IPS-NIHi11 (cell line): ENCODE data around the gene RPL29.

Experiments
- DNase-seq: peaks from one replicate; pipeline ENCODE4 v3.0.0; 2012; ENCODE audit warnings: mixed read lengths, low spot score

RPL29 gene

DNA sequence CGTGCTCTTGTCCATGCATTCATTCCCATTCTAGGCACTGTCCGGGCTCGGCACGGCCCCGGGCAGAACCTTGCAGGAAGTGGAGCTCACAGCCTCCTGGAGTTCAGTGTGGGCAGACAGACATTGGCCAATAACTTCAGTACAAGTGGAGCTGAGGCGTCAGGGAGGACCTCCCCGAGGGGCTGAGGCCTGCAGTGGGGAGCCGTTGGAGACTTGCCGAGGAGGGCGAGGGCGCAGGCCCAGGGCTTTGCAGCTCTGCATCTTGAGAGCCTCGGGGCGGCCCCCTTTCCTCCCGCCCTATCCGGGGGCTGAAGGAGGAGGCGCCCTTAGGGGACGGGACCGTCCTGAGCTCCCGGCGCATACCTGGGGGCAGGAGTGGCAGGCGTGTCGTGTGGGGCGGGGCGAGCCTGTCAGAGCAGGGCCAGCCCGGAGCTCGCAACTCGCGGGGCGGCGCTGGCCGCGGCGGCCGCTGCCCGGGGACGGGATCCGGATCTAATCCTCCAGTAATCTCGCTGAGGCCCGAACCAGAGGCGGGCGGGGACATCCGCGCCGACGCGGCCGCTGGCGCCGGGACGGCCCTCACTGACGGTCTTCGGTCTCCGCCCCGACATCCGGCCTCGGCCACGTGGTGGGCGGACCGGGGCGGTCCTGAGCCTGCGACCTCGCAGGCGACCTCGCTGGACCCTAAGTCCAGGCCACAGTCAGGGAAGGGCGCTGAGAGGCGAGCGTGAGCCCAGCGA is 12.7 kb downstream of the RPL29 start, which contains the start of gene ACY1:
TSS of gene ACY1 (plus strand) at position 698 of the 740 bp plus-strand sequence. CDS start 530 bp downstream, outside the sequence.
- peak; percentile 99 for DNase-seq

DNA sequence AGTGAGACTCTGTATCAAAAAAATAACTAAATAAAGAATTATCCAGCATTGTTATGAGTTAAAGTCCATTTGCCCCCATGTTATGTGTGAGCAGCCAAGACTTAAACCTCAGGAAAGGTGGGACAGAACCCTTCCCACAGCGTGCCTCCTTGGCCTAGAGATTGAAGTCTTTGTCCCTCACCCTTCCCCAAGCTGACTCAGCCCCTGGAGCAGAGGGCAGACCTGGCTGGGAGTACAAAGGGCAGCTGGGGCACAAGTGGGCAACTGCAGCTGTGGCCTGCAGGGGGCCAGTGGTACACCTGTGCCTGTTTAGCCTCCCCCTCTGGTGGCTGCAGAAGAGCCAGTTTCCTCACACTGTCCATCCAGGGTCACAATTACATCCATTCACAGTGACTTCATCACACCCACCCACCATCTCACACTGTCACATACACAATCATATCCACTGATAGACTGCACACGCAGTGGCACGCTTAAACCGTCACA is 13.3 kb downstream of the RPL29 start:
- peak; percentile 87 for DNase-seq

DNA sequence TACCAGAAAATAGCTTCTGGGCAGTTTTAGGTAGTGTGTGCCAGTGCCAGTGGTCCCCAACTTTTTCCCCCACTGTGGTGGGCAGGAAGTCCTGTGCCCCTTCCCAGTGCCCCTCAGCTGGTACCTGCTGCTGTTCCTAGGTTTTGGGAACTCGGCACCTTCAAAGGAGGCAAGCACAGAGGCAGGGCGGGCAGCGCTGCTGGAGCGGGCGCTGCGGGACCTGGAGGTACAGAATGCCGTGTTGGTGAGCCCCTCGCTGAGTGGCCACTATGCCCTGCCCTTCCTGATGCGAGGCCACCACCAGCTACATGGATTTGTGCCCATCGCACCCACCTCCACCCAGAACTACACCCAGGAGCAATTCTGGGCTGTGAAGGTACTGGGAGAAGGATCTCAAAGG is 15.4 kb downstream of the RPL29 start:
- DNase-seq: no peak

DNA sequence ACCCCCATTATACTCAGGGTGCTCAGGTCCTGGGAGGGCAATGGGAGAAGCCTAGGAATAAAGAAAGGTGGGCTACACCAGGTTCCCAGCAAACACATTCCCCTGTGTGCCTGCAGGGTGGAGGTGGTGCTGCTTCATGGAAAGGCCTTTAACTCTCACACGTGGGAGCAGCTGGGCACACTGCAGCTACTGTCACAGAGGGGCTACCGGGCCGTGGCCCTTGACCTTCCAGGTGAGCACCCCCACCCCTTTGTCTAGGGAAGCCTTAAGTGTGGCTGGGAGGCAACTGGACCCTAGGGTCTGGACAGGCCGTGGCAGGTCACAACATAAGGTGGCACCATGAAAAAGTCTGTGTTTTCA is 17.6 kb downstream of the RPL29 start:
- no peak for DNase-seq

DNA sequence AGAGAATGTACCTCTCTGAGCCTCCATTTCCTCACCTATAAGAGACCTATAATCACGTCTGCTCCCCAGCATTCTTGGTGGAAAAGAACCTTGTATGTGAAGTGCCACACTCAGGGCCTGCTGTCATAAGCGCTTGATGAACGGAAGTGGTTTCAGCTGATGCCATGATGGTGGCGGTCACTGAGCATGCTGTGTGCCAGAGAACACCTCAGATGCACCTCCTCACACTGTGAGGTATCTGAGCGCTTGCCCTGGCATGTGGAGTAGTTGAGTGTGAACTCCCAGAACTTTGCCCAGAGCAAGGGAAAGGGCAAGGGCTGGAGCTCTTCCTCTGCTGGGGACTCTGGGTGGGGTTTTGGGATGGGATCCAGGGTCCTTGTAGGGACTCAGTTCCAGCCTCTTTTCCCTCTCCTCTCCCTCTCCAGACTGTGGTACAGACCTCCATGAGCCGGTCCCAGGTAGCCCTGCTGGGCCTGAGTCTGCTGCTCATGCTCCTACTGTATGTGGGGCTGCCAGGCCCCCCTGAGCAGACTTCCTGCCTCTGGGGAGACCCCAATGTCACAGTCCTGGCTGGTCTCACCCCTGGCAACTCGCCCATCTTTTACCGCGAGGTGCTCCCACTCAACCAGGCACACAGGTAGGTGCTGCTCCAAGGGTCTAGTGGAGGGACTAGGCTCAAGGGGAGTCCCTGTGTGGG is 18.1 kb downstream of the RPL29 start:
- DNase-seq: no peak

DNA sequence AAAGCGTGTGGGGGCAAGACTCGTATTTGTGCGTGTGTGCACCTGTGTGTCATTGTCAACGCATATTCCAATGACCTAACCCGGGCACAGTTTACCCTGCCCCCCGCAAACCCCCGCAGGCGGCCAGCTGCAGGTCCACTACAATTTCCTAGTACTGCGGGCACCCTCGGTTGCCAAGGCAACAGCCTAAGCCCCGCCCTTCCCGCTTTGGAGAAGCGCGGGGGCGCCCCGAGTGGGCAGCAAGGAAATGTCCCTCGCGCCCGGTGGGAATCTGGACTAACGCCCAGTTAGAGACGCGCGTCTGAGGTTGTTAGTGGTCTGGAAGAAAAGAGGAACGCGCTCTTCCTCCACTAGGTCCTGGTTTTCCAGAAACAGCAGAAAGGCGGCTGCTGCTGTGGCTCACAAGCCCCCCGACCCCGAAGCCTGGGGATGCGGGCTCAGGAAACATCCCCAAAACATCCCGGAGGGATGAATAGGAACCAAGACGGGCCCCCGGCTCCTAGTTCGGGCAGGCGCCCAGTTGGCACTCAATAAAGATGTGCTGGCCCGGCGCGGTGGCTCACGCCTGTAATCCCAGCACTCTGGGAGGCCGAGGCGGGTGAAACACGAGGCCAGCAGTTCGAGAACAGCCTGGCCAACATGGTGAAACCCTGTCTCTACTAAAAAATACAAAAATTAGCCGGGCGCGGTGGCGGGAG is 19.7 kb downstream of the RPL29 start:
- peak; percentile 69 for DNase-seq

DNA sequence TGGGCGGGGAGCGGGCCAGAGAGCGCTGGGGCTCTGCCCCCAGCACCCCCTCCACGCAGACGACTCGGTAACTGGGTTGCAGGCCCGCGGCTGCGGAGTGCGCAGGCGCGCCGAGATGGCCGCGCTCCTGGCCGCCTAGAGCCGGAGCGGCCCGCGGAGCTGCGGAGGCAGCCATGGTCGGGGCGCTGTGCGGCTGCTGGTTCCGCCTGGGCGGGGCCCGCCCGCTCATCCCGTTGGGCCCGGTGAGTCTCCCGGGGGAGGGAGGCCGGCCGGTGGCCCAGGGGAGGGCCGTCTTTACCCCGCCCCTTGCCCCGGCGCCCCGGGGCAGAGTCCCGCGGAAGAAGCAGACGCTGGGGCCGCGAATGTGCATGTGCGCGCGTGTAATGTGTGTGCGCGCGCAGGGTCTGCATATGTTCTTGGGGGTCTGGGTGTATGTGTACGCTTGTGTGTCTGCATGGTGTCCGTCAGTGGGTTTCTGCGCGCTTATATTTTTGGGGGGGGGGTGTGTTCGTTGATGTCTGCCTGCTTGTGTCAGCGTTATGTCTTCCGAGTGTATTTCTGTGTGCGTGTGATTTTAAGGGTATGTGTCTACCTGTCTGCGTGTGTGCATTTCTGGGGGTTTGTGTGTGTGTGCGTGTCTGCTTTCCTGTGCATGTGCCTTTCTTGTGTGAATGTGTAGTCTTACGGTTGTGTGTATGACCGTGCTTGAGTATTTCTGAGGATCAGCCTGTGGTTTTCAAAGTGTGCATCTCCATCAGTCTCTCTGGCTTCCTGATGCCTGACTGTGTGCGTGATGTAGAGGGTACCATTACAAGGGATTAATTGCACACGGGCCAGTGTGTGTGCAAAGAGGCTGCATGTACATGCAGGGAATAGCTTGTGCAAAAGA is 20.5 kb downstream of the RPL29 start, which contains the start of gene ABHD14A:
TSS of gene ABHD14A (plus strand) at position 102 of the 889 bp plus-strand sequence. CDS start at position 174, 72 bp downstream.
- peak; percentile 90 for DNase-seq

DNA sequence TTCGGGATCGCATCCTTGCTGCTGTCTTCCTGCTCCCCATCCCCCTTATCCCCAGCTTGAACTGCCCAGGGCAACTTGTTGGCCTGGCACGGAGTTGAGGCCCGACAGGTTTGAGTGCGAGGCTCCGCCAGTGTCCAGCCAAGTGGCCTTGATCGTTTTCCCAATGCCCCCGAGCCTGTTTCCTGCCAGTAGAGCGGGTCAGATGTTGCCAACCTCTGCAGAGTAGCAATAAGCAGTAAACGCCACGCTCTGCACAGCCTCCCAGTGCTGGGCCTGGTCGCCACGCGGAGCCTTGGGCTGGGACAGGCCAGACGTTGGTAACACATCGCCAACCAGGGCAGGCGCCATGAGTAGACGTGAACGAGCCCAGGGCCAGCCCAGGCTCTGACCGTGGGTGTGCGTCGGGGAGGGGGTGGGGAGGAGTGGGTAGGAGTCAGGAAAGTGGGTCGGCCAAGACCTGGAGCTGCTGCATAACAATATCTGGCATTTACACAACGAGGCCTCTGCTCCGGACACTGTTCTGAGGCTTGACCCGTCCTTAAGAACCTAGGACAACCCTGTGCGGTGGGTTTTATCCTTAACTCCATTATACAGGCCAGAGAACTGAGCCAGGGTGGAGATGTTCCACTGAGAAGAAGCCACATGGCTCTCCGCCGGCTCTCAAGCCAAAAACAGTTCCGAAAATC is 21.3 kb downstream of the RPL29 start:
- DNase-seq: no peak

DNA sequence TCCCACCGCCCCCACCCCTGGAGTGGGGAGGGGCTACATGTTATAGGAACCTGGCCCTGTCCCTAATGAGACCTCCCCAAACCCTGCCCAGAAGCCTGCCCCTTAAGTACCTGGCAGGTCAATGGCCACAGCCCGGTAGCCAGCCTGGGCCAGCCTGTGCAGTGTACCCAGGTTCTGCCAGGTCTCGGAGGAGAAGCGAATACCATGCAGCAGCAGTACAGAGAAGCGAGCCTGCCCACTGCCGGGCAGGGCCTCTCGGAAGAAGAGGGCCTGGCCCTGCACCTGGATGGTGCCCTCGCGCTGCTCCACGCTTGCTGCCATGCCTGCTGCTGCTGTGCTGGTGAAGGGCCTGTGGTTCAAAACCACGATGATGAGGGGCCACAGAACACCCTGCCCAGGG is 24.3 kb downstream of the RPL29 start:
- no peak for DNase-seq

DNA sequence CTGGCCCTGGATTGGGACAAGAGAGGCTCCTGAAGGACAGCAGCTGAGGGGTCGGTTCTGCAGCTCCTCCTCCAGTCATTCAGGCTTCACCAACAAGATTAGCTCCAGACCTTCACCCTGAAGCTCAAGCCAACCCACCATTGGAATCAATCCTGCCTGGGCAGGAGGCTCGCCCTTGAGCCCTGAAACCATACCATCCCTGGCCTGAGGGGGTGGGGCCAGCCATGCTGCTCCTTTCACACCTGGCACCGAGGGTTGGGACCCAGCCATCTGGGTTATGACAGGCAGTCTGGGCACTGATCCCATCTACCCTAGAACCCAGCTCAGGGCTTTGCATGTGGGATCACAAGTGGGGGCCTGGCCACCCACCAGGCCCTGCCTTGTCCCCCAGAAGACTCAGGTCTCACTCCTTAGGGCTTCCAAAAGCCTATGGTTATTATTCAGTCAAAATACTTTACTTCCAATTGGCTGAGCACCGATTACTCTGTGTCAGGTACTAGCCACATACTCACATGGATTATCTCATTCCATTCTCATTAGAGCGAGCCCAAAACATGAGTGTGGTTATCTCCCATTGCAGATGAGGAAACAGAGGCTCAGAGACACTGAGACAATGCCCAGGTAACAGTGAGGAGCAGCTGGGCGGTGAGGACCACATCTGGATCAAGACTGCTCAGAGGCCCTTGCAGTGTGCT is 24.9 kb downstream of the RPL29 start:
- no peak for DNase-seq

DNA sequence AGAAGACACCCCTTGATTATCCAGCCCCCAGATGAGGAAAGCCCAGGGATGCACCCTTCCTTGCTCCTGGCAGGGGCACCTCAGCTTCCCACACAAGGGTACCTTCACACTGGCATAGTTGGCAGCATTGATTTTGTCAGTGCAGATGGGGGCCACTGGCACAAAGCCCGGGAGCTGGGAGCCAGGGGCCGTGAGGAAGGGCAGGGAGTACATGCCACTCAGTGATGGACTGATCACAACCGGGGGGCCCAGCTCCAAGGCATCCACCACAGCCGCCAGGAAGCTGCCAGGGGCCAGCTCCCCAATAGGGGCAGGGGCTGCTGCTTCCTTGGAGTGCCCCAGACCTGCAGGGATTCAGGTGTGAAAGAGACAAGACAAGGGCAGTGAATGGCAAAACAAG is 25.9 kb downstream of the RPL29 start:
- no peak for DNase-seq

DNA sequence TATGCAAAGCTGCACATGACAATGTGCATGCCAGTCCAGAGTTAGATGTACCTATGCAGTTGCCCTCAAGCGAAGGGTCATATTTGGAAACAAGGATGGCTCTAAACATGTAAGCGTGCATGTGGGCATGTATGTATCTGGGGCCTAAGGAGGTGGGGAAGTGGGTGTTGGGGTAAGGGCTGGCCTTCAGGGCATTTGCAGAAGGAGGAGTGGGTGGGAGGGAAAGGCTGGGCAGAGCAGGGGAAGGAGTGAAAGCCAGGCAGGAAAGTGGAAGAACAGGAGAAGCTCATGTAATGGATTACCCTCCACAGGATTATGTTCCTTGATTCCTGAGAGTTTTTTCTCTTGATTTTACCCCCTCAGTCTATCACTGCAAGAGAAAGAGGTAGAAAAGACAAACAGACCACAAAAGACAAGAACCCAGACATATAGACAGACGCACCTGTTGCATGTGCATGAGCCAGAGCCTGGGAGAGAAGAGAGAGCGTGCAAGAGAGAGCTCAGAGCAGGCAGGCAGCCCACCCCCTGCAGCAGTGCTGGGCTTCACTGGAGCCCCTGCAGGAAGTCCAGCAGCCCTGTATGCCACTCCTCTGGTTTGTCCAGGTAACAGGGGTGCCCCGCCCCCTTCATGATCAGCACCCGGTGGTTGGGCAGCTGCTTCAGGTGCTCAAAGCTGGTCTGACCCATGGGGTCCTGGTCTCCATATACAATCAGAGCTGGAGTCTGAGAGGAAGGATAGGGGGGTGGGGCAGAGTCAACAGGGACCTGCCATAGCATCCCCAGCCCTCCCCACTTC is 26.6 kb downstream of the RPL29 start:
- DNase-seq: no peak

DNA sequence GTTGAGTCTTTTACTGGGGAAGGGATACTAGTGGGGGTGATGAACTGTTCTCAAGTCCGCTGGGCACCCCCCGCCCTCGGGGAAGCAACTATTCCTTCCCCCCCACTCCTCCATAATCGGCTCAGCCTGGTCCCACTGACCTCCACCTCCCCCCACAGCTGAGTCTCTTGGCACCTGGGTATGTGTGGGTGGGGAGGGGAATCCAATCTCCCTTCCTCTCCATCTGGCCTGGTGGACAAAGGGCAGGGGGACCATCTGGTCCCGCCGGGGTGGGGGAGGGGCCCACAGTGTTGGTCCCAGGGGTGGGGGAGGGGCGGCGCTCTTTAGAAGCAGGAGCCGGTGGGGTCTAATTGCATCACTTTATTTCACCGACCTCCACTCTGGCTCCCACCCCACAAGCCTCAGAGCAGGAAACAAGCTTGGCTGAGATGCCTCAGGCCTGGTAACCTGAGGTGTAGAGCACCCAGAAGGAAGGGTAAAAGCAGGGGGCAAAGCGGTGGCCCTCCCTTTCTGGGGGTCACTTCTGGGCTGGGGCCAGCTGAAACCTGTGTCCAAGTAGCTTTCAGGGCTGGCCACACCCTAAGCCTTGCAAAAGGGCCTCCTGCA is 27.4 kb downstream of the RPL29 start:
- peak; percentile 52 for DNase-seq

DNA sequence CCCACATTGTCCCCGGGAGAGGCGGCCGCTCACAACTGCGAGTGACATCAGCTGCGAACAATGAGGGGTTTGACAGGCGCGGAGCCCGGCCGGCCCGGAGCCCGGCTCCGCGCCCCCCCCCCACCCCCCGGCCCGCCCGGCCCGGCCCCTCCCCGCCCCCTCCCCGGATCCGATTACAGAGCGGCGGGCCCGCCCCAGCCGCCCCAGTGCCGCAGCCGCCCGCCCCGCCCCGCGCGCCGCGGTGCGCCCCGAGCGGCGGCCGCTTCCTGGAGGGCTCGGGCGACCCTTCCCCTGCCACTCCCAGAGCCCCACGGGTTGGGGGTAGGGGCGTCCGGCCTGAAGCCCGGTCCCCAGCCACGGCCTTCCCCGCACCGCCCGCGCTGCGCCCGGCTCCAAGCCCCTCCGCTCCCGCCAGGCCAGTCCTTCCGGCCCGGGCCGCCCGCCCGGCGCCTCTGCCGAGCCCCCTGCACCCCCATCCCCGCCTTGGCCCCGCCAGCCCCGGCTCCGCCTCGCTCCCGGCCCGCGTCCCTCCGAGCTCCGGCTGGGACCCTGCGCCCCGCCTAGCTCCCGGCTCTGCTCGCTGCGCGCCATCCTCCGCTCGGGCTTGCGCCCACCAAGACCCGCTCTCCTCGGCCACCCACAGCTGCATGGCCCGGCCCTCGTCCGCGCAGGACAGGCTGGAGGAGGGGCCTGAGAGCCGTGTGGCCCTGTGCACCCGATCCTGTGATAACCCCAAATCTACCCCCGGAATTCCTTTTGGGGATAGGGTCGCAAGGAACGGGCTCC is 28.1 kb downstream of the RPL29 start, which contains the start of gene PCBP4:
TSS of gene PCBP4 (minus strand) at position 71 of the 786 bp plus-strand sequence. CDS start 6,214 bp downstream, outside the sequence.
- DNase-seq: peak; percentile 83

DNA sequence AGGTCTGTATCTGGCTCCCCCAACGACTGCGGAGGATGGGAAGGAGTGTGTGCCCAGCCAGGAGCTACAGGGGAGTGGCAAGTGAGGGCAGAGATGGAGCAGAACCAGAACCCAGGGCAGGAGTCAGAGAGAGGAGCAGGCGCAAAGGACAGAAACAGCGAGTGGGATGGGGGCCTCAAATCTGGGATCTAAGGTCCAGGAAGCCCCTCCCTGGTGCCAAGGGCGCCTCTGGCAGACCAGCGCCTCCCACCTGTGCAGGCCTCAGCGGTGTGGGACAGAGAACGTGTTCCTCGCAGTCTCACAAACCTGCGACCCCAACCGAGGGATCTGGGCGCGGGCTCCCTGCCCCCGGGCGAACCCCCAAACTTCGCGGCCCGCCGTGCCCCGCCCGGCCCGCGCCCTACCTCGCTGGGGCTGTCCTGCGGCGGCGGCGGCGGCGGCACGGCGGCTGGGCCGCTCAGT is 28.7 kb downstream of the RPL29 start:
- no peak for DNase-seq

DNA sequence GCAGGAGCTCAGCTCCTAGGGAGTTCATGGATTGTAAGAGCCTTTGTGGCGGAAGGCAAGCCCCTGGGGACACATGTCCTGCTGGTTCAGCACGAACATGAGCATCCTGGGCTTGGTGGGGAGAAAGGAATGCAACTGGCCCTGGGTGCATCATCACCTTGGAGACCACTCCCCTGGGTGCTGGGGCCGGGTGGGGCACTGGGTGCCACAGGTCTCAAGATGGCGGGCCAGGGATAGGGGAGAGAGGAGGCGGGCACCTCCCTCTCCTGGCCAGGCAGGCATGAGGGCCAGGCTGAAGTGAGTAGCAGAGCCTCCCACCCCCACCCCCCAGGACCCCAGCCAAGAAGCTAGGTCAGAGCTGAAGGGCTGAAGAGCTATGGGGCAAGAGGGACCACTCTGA is 29.2 kb downstream of the RPL29 start:
- DNase-seq: no peak

DNA sequence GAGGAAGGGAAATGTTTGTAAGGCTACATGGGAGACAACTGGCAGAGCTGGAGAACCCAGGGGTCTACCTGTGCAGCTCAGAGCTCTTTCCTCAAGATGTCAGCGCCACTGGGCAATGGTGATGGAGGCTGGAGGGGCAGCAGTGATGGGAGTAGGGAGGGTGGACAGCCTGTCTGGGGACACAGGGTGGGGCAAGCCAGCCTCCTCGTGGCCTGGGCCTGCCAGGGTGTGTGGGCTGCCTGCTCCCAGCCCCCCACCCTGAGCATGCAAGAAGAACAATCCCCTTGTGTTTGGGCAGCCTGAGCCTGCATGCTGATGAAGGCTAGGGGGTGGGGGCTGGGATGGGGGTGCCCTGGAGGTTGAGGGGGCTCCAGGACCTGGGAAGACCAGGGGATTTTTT is 29.7 kb downstream of the RPL29 start:
- DNase-seq: no peak

DNA sequence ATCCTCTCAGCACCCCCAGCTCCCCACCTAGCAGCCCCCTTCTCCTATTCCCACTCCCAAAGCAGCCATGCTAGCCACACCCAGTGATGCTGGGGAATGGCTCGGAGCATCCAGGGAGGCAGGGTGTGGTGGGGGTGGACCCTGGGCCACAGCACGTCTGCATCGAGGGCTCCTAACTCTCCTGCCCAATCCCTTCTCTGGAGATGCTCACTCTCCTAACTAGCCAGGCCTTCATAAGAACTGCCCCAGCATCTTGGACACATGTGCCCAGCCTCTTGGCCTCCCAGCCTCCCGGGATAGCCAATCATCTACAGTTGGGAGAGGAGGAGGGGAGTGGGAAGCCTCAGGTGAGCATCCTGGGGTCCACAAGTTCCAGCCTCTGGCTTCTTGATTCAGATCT is 31.2 kb downstream of the RPL29 start:
- DNase-seq: no peak
